DND-41 (cell line): ENCODE data around the gene BRAT1.

ENCODE experiments used
- CTCF ChIP-seq: IDR thresholded peaks from 2 replicates; pipeline ENCODE4 v1.5.1; 2012; ENCODE audit warnings: borderline replicate concordance, low read length, moderate library complexity, mild to moderate bottlenecking; ENCODE audit not compliant: poor library complexity, severe bottlenecking; ENCODE audit errors: extremely low read depth
- EZH2 ChIP-seq: IDR thresholded peaks from 3 replicates; pipeline ENCODE4 v1.6.1; 2012; ENCODE audit warnings: borderline replicate concordance, low read depth, mild to moderate bottlenecking, moderate library complexity, low read length, inconsistent platforms; ENCODE audit not compliant: severe bottlenecking

- TF ChIP-seq CTCF (no peak), EZH2 (no peak)
Measured at GRCh38 chr7:2553831-2554581, 1.3 kb downstream of the BRAT1 start.
